Gastrocnemius medialis (tissue), 4 donors: ENCODE data around the gene ADAP1.

ENCODE experiments used
- POLR2A ChIP-seq, 2 donors: fragments of 450-650 bp; IDR thresholded peaks; one replicate each; pipeline ENCODE4 v1.6.1; 2017; ENCODE audit warnings: antibody characterized with exemption in 2 of 2, mild to moderate bottlenecking in 2 of 2, moderate library complexity in 2 of 2
- TF ChIP-seq, protein P1 (sequence below), 5 experiments: fragments of 450-650 bp in 3 of 5; fragments of 200-600 bp in 2 of 5; sonication (generic) in 2 of 5; IDR thresholded peaks in 4 of 5; conservative IDR thresholded peaks in 1 of 5; 1 replicate in 4 of 5; 2 replicates in 1 of 5; pipeline ENCODE4 v1.5.1; 2016 to 2019; ENCODE audit warnings: antibody characterized with exemption in 5 of 5, mild to moderate bottlenecking in 3 of 5, moderate library complexity in 3 of 5

DNA sequence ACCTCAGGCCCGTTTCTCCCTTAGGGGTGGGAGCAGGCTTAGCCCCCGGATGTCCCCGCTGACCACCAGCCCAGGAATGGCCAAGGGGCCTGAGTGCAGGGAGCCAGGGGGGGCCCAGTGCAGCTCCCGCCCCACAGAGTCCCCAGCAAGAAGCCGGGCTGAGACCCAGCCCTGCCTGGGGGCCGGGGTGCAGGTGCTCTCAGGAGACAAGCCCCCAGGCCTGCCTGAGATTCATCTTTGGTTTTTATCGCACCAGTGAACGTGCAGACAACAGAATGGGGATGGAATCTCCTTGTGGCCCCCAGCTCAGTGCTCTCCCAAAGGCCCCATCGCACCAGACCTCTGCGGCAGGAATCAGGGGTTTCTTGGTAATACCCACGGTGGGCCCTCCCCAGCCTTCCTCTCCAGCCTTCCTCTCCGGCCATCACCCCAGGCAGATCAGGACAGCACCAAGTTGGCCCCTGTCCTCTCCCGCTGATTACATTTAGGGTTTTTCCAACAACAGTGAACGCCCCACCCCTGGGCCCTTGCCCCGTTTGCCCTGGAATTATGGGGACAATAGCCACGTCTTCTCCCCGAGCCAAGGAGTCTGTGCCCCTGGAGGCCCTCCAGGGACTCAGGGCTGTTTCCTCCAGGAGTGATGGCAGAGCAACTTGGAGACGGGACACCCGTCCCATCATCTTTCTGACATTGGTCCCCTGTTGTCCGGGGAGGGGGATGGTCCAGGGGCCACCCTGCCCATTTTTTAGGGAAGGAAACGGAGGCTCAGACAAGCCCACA is 22.4 kb downstream of the ADAP1 start:
- no peak for TF ChIP-seq POLR2A (IDR thresholded peaks at IDR 0.05)
- TF ChIP-seq, protein P1, sequence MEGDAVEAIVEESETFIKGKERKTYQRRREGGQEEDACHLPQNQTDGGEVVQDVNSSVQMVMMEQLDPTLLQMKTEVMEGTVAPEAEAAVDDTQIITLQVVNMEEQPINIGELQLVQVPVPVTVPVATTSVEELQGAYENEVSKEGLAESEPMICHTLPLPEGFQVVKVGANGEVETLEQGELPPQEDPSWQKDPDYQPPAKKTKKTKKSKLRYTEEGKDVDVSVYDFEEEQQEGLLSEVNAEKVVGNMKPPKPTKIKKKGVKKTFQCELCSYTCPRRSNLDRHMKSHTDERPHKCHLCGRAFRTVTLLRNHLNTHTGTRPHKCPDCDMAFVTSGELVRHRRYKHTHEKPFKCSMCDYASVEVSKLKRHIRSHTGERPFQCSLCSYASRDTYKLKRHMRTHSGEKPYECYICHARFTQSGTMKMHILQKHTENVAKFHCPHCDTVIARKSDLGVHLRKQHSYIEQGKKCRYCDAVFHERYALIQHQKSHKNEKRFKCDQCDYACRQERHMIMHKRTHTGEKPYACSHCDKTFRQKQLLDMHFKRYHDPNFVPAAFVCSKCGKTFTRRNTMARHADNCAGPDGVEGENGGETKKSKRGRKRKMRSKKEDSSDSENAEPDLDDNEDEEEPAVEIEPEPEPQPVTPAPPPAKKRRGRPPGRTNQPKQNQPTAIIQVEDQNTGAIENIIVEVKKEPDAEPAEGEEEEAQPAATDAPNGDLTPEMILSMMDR (IDR thresholded peaks at IDR 0.05 in 4 of 5, conservative IDR thresholded peaks at IDR 0.05 in 1 of 5), result no peak
